Gastroesophageal sphincter (tissue), 4 donors: Measurements from ENCODE around the gene CERS1. TPM values are rescaled to one million over a fixed set of nuclear protein-coding genes. Genes with fewer than 3 reads are reported as not detected.

Experiments
- ATAC-seq: fragments of 150-250 bp; one replicate; pipeline ENCODE4 v1.9.1; 2016; ENCODE audit warnings: mild to moderate bottlenecking, moderate library complexity
- H3K27ac ChIP-seq, 4 donors: fragments of 200-600 bp; sonication (generic) in 3 of 4; 1 replicate in 3 of 4; 2 replicates in 1 of 4; pipeline ENCODE4 v1.5.1; 2016 to 2019
- H3K27me3 ChIP-seq: fragments of 200-600 bp; sonication (generic); one replicate; pipeline ENCODE4 v1.5.1; 2019
- H3K36me3 ChIP-seq, 2 donors: fragments of 200-600 bp; sonication (generic); one replicate each; pipeline ENCODE4 v1.5.1; 2019; ENCODE audit warnings: control low read depth in 1 of 2
- H3K4me1 ChIP-seq, 3 donors: fragments of 200-600 bp; sonication (generic); 1 replicate in 2 of 3; 2 replicates in 1 of 3; pipeline ENCODE4 v1.5.1; 2016 to 2019; ENCODE audit warnings: control low read depth in 2 of 3
- H3K4me3 ChIP-seq, 2 donors: fragments of 200-600 bp; sonication (generic); one replicate each; pipeline ENCODE4 v1.5.1; 2019; ENCODE audit warnings: mild to moderate bottlenecking in 1 of 2, moderate library complexity in 1 of 2
- H3K9me3 ChIP-seq, 3 donors: fragments of 200-600 bp; sonication (generic); one replicate each; pipeline ENCODE4 v1.5.1; 2017 to 2019; ENCODE audit warnings: control low read depth in 2 of 3
- CTCF ChIP-seq, 4 experiments: fragments of 200-600 bp in 2 of 4; fragments of 450-650 bp in 2 of 4; sonication (generic) in 1 of 4; IDR thresholded peaks; one replicate each; pipeline ENCODE4 v1.5.1; 2017 to 2019; ENCODE audit warnings: antibody characterized with exemption in 4 of 4, mild to moderate bottlenecking in 2 of 4, moderate library complexity in 2 of 4
- EP300 ChIP-seq: sonication (generic); formaldehyde crosslinking; IDR thresholded peaks from one replicate; pipeline ENCODE4 v1.6.1; 2017; ENCODE audit warnings: antibody characterized with exemption, mild to moderate bottlenecking
- POLR2A ChIP-seq, 2 donors: fragments of 450-650 bp; IDR thresholded peaks; one replicate each; pipeline ENCODE4 v1.6.1; 2017; ENCODE audit warnings: antibody characterized with exemption in 2 of 2, mild to moderate bottlenecking in 2 of 2, moderate library complexity in 1 of 2
- POLR2AphosphoS5 ChIP-seq: sonication (generic); formaldehyde crosslinking; IDR thresholded peaks from one replicate; pipeline ENCODE4 v1.6.1; 2017; ENCODE audit warnings: antibody characterized with exemption
- WGBS, 2 donors: methylation state at CpG; one replicate each; pipeline ENCODE4 v1.1.5; 2018; ENCODE audit warnings: low coverage in 1 of 2; 5-methylcytosine and 5-hydroxymethylcytosine counted together
- total RNA-seq, 4 donors: library from RNA; depleted of rRNA; stranded (reverse); fragments of >200 nt; gene quantifications; one replicate each; pipeline ENCODE4 v1.1.0, GENCODE V29; 2016

Gene CERS1
- total RNA-seq, 4 donors from 2014 or later = 0.73 to 1.3 (median 0.81) TPM; not detected in 1

- WGBS, 2 donors = 100% methylated on average over 2 of the region's 4 CpGs; no CpG with 5 or more reads in 1 of the 2 donors
- H3K27ac ChIP-seq = no peak overlapping the region
Measured at GRCh38 chr19:18886972-18887371, 9.0 kb downstream of the CERS1 start.

GRCh38 chr19:18883526-18884304 is 12.2 kb downstream of the CERS1 start:
- 75 to 84% methylated on average over 4 to 25 of the region's 30 CpGs for WGBS, 2 donors
- ATAC-seq = no peak

More at GRCh38 chr19:18886972-18887371, 9.0 kb downstream of the CERS1 start:
- Histone ChIP-seq H3K9me3 (no peaks in the 10 kb centered on the region), H3K4me3 (no peak overlapping the region), H3K4me1 (no peaks in the 10 kb centered on the region), H3K36me3 (no peaks in the 10 kb centered on the region), H3K27me3 (no peaks in the 10 kb centered on the region)
- TF ChIP-seq EP300 = no peak
- TF ChIP-seq POLR2AphosphoS5 = no peak
- TF ChIP-seq CTCF (IDR thresholded peaks at IDR 0.05) = no peak
- no peak for TF ChIP-seq POLR2A (IDR thresholded peaks at IDR 0.05)
- no peak for ATAC-seq

GRCh38 chr19:18881491-18881890 is 14.5 kb downstream of the CERS1 start:
- Histone ChIP-seq H3K4me1 (no peaks in the 10 kb centered on the region), H3K36me3 (peaks cover 0 to 6% of the 10 kb centered on the region in 2 donors), H3K27ac (no peak overlapping the region), H3K9me3 (peaks cover 0 to 9% (median 0%) of the 10 kb centered on the region in 3 donors), H3K4me3 (no peak overlapping the region), H3K27me3 (no peaks in the 10 kb centered on the region)
- 95 to 100% methylated on average over 2 to 7 of the region's 7 CpGs for WGBS, 2 donors
- ATAC-seq = no peak
- TF ChIP-seq POLR2AphosphoS5 = no peak
- no peak for TF ChIP-seq EP300
- TF ChIP-seq CTCF (IDR thresholded peaks at IDR 0.05) = no peak
- TF ChIP-seq POLR2A (IDR thresholded peaks at IDR 0.05) = no peak

More at GRCh38 chr19:18883526-18884304, 12.2 kb downstream of the CERS1 start:
- Histone ChIP-seq H3K9me3 (no peaks in the 10 kb centered on the region), H3K36me3 (no peaks in the 10 kb centered on the region), H3K27ac (no peak overlapping the region), H3K4me1 (no peaks in the 10 kb centered on the region), H3K27me3 (no peaks in the 10 kb centered on the region), H3K4me3 (no peak overlapping the region)
- no peak for TF ChIP-seq POLR2AphosphoS5
- no peak for TF ChIP-seq CTCF (IDR thresholded peaks at IDR 0.05)
- TF ChIP-seq EP300 = no peak
- no peak for TF ChIP-seq POLR2A (IDR thresholded peaks at IDR 0.05)

GRCh38 chr19:18879579-18880373 is 16.2 kb downstream of the CERS1 start:
- Histone ChIP-seq H3K27me3 (no peaks in the 10 kb centered on the region), H3K4me3 (no peak overlapping the region), H3K9me3 (peaks cover 0 to 9% (median 0%) of the 10 kb centered on the region in 3 donors), H3K4me1 (no peaks in the 10 kb centered on the region), H3K27ac (no peak overlapping the region), H3K36me3 (peaks cover 0 to 6% of the 10 kb centered on the region in 2 donors)
- ATAC-seq = peak; percentile 16
- 55 to 87% methylated on average over 3 to 7 of the region's 13 CpGs for WGBS, 2 donors
- no peak for TF ChIP-seq POLR2AphosphoS5
- TF ChIP-seq POLR2A (IDR thresholded peaks at IDR 0.05) = no peak
- TF ChIP-seq EP300 = no peak
- TF ChIP-seq CTCF (IDR thresholded peaks at IDR 0.05) = no peak
